Peyer's patch (tissue), 4 donors: ENCODE measurements around the gene NOS3.

Experiments
- CTCF ChIP-seq, 6 experiments: fragments of 450-650 bp in 4 of 6; fragments of 200-600 bp in 2 of 6; sonication (generic) in 1 of 6; IDR thresholded peaks; one replicate each; pipeline ENCODE4 v1.5.1; 2017 to 2019; ENCODE audit warnings: antibody characterized with exemption in 6 of 6, mild to moderate bottlenecking in 3 of 6, moderate library complexity in 1 of 6
- POLR2A ChIP-seq, 2 donors: fragments of 450-650 bp; IDR thresholded peaks; one replicate each; pipeline ENCODE4 v1.5.1; 2017; ENCODE audit warnings: antibody characterized with exemption in 2 of 2, mild to moderate bottlenecking in 2 of 2, moderate library complexity in 2 of 2

- TF ChIP-seq CTCF (IDR thresholded peaks at IDR 0.05) (no peak), POLR2A (IDR thresholded peaks at IDR 0.05) (no peak)
Observed at GRCh38 chr7:150978126-150978789, 12.6 kb upstream of the NOS3 start, which contains the start of gene KCNH2.
